IMR-90 (cell line): Measurements from ENCODE around the gene CDK6. TPM values are rescaled to one million over a fixed set of nuclear protein-coding genes. Genes with fewer than 3 reads are reported as not detected.

Source experiments
- ATAC-seq: fragments of 200-7000 bp; cut with Tn5 transposase; 2 replicates; pipeline ENCODE4 v1.9.1; 2020; ENCODE audit warnings: low read depth, mild to moderate bottlenecking, moderate library complexity
- BruUV-seq: library from RNA; stranded (reverse); fragments of 400-500 nt; replicated peaks from 2 replicates; lab custom pipeline; 2021; lab: Mats Ljungman, UMichigan
- CTCF ChIA-PET: fragments of 300-600 bp; formaldehyde crosslinking; extraction: SDS; loops from one replicate; lab custom pipeline; 2021; ENCODE audit warnings: antibody characterized with exemption; lab: Yijun Ruan, JAX
- POLR2A ChIA-PET: fragments of 300-600 bp; sonication (Branson Sonifier 250); formaldehyde crosslinking; loops from one replicate; lab custom pipeline; 2022; ENCODE audit warnings: antibody characterized with exemption; ENCODE audit not compliant: unreplicated experiment; lab: Charles Lee
- DNase-seq: peaks from one replicate; pipeline ENCODE4 v3.0.0; 2013
- H2AFZ ChIP-seq: replicated peaks from 2 replicates; pipeline ENCODE3; 2013; ENCODE audit warnings: low read length, mild to moderate bottlenecking; ENCODE audit not compliant: poor library complexity
- H2AK5ac ChIP-seq: 2 replicates; pipeline ENCODE4 v1.6.1; 2013; ENCODE audit warnings: low read depth, low read length, inconsistent platforms
- H2AK9ac ChIP-seq: replicated peaks from 2 replicates; pipeline ENCODE3; 2013; ENCODE audit warnings: mild to moderate bottlenecking, low read depth, low read length, moderate library complexity; ENCODE audit not compliant: poor library complexity
- H2BK120ac ChIP-seq: 2 replicates; pipeline ENCODE4 v1.6.1; 2013; ENCODE audit warnings: low read depth, low read length, inconsistent platforms
- H2BK15ac ChIP-seq: 3 replicates; pipeline ENCODE4 v1.6.1; 2013; ENCODE audit warnings: low read depth, low read length, inconsistent platforms
- H2BK20ac ChIP-seq: 2 replicates; pipeline ENCODE4 v1.6.1; 2013; ENCODE audit warnings: low read depth, mild to moderate bottlenecking, inconsistent platforms, low read length, moderate library complexity
- H2BK5ac ChIP-seq: 2 replicates; pipeline ENCODE4 v1.6.1; 2013; ENCODE audit warnings: mild to moderate bottlenecking, low read depth, low read length, inconsistent platforms; ENCODE audit not compliant: poor library complexity, severe bottlenecking
- H3K14ac ChIP-seq: replicated peaks from 2 replicates; pipeline ENCODE4 v1.6.1; 2013; ENCODE audit warnings: low read depth, low read length, inconsistent platforms
- H3K18ac ChIP-seq: 2 replicates; pipeline ENCODE4 v1.6.1; 2013; ENCODE audit warnings: low read depth, low read length, control low read depth
- H3K23ac ChIP-seq: 2 replicates; pipeline ENCODE4 v1.6.1; 2013; ENCODE audit warnings: low read depth, low read length, inconsistent platforms
- H3K27ac ChIP-seq: 2 replicates; pipeline ENCODE4 v1.5.1; 2013; ENCODE audit warnings: mild to moderate bottlenecking, control low read depth, low read length; ENCODE audit not compliant: insufficient read depth
- H3K27me3 ChIP-seq: 2 replicates; pipeline ENCODE4 v1.6.1; 2013; ENCODE audit warnings: low read length; ENCODE audit not compliant: control insufficient read depth, insufficient read depth
- H3K36me3 ChIP-seq: 2 replicates; pipeline ENCODE4 v1.6.1; 2013; ENCODE audit warnings: low read length, mixed read lengths; ENCODE audit not compliant: control insufficient read depth, insufficient read depth
- H3K4ac ChIP-seq: 2 replicates; pipeline ENCODE4 v1.6.1; 2013; ENCODE audit warnings: low read depth, low read length, inconsistent platforms
- H3K4me1 ChIP-seq: 2 replicates; pipeline ENCODE4 v1.6.1; 2013; ENCODE audit warnings: low read length, mixed read lengths; ENCODE audit not compliant: control insufficient read depth, insufficient read depth
- H3K4me2 ChIP-seq: 2 replicates; pipeline ENCODE4 v1.6.1; 2013; ENCODE audit warnings: low read depth, mild to moderate bottlenecking, control low read depth, low read length, moderate library complexity
- H3K4me3 ChIP-seq: 2 replicates; pipeline ENCODE4 v1.5.1; 2013; ENCODE audit warnings: low read depth, mild to moderate bottlenecking, control low read depth, low read length, moderate library complexity; ENCODE audit not compliant: insufficient read depth
- H3K56ac ChIP-seq: 2 replicates; pipeline ENCODE4 v1.6.1; 2013; ENCODE audit warnings: low read length, inconsistent platforms; ENCODE audit not compliant: insufficient read depth; ENCODE audit errors: extremely low read depth
- H3K79me1 ChIP-seq, 2 experiments: 2 replicates each; pipeline ENCODE4 v1.6.1; 2013; ENCODE audit warnings: low read length in 2 of 2, inconsistent platforms in 1 of 2, low read depth in 1 of 2
- H3K9ac ChIP-seq: 2 replicates; pipeline ENCODE4 v1.6.1; 2013; ENCODE audit warnings: low read depth, low read length, control low read depth
- H3K9me1 ChIP-seq: 2 replicates; pipeline ENCODE4 v1.6.1; 2013; ENCODE audit warnings: low read length, inconsistent platforms; ENCODE audit not compliant: insufficient read depth
- H3K9me3 ChIP-seq: 2 replicates; pipeline ENCODE4 v1.6.1; 2013; ENCODE audit warnings: low read length; ENCODE audit not compliant: control insufficient read depth, insufficient read depth
- H4K20me1 ChIP-seq: 2 replicates; pipeline ENCODE4 v1.6.1; 2013; ENCODE audit warnings: low read length, inconsistent platforms; ENCODE audit not compliant: insufficient read depth
- H4K5ac ChIP-seq: 2 replicates; pipeline ENCODE4 v1.6.1; 2013; ENCODE audit warnings: mild to moderate bottlenecking, low read depth, low read length, control low read depth
- H4K8ac ChIP-seq, 2 experiments: 2 replicates each; pipeline ENCODE4 v1.6.1; 2013; ENCODE audit warnings: low read depth in 2 of 2, low read length in 2 of 2, control low read depth in 1 of 2, inconsistent platforms in 1 of 2
- H4K91ac ChIP-seq: 2 replicates; pipeline ENCODE4 v1.6.1; 2013; ENCODE audit warnings: low read depth, low read length, inconsistent platforms; ENCODE audit not compliant: insufficient read depth
- CHD1 ChIP-seq: IDR thresholded peaks from 2 replicates; pipeline ENCODE4 v1.6.1; 2012; ENCODE audit warnings: low read depth, low read length, improper control_type of control experiment
- POLR2A ChIP-seq: IDR thresholded peaks from 2 replicates; pipeline ENCODE4 v1.6.1; 2012; ENCODE audit warnings: mild to moderate bottlenecking, low read depth, low read length
- RAD21 ChIP-seq: IDR thresholded peaks from 2 replicates; pipeline ENCODE4 v1.6.1; 2012; ENCODE audit warnings: low read length, improper control_type of control experiment
- RCOR1 ChIP-seq: IDR thresholded peaks from 2 replicates; pipeline ENCODE4 v1.6.1; 2012; ENCODE audit warnings: mild to moderate bottlenecking, low read length, improper control_type of control experiment; ENCODE audit not compliant: insufficient replicate concordance
- RFX5 ChIP-seq: IDR thresholded peaks from 2 replicates; pipeline ENCODE4 v1.8.0; 2012; ENCODE audit warnings: low read depth, mild to moderate bottlenecking, low read length, moderate library complexity
- SMC3 ChIP-seq: fragments of 150-350 bp; IDR thresholded peaks from 2 replicates; pipeline ENCODE4 v1.6.1; 2016; ENCODE audit warnings: low read depth, mild to moderate bottlenecking, antibody characterized with exemption, low read length, moderate library complexity
- WGBS, 2 experiments: methylation state at CpG; one replicate each; pipeline versions ENCODE4 v1.1.5 to v1.1.7; 2013; ENCODE audit warnings: missing lambda C conversion rate in 2 of 2; ENCODE audit not compliant: insufficient read length in 1 of 2; ENCODE audit errors: extremely low coverage in 2 of 2; 5-methylcytosine and 5-hydroxymethylcytosine counted together
- dilution Hi-C: fragments of 300-500 bp; cut with HindIII; formaldehyde crosslinking; loops from one replicate; pipeline ENCODE4 v1.14.3; 2018; ENCODE audit warnings: low sequenced_read_pairs; ENCODE audit not compliant: unreplicated experiment
- in situ Hi-C: fragments of 300-500 bp; cut with MboI; formaldehyde crosslinking; loops from 3 replicates; pipeline ENCODE4 v1.14.3; 2019; ENCODE audit warnings: low sequenced_read_pairs, inconsistent platforms, mixed read lengths
- intact Hi-C: fragments of 100-400 bp; cut with micrococcal nuclease; formaldehyde crosslinking; loops from 2 replicates; pipeline ENCODE4 v1.10.0; 2022
- polyA plus RNA-seq, 3 experiments: library from polyadenylated mRNA; depleted of rRNA; stranded (reverse); fragments of >200 nt; gene quantifications; 2 replicates each; pipeline ENCODE4 v1.2.3, GENCODE V29; 2012; ENCODE audit warnings: low replicate concordance in 1 of 3
- total RNA-seq: library from RNA; depleted of rRNA; stranded (reverse); fragments of >200 nt; gene quantifications from 2 replicates; pipeline ENCODE4 v1.2.3, GENCODE V29; 2012

CDK6 gene
- total and polyA plus RNA-seq, 2 of the 4 experiments (the other 2 are of a cell fraction): 21.5 to 195 TPM

DNA sequence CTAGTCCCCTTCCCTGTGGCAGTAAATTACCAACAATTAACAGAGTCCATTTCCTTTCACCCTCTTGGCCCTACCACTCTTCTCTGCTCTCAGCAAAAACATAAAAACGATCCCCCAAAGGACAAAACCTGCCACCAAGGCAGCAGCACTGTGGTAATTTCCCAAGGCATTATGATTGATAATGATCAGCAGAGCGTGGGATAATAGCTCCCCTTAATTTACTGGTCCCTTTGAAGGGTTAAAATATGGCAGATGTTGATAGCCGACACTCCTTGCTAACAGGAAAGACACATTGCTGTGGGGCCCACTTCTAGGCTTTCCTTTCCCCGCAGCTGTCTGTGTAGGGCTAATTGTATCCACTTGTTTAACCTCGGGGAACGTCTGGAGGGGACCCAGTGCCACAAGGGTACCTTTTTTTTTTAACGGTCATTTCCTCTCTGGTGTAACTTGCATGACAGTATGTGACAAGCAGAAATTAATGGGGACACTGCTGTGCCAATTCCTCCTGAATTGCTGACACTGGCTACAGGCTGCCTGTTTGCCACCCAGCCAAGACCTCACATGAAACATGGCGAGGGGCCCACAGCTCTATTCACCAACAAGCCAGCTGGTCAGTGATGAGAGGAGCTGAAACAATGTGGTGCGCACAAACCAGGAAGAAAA lies 81.3 kb downstream of the CDK6 start (continued):
- no peak for TF ChIP-seq RAD21
- no peak for TF ChIP-seq CHD1

DNA sequence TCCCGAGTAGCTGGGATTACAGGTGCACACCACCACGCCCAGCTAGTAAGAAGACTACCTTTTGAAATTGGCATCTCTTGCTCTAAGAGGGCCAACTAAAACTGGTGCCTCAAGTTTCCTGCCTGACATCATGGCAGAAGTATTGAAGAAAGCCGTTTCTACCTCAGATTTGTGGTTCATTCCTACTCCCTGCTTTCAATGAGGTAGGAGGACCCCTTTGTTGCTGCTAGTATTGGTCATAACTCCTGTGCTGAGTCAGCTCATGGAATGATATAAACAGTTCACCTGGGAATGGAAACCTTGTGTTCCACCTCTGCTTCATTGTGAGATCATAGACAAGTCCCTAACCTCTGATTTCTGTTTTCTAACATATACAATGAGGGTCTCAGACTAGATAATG lies 82.8 kb downstream of the CDK6 start:
- Histone ChIP-seq H3K9ac (no peak overlapping the region), H3K9me3 (no peaks in the 10 kb centered on the region), H3K4ac (peak overlapping the region; percentile 85), H3K4me3 (no peak overlapping the region), H2AK9ac (no peak overlapping the region), H3K27ac (peak overlapping the region; percentile 65), H3K14ac (peak overlapping the region; percentile 81), H4K20me1 (peaks cover 3% of the 10 kb centered on the region; the same call in 1 of the 2 replicates), H3K36me3 (peaks cover 4% of the 10 kb centered on the region; the same call in 1 of the 2 replicates), H3K56ac (no peak overlapping the region), H2BK20ac (peak overlapping the region; percentile 92), H3K9me1 (peaks cover 13% of the 10 kb centered on the region), H4K91ac (peak overlapping the region; percentile 69), H3K27me3 (no peaks in the 10 kb centered on the region), H3K4me1 (peaks cover 21% of the 10 kb centered on the region), H2BK15ac (peak overlapping the region; percentile 66; the same call in 2 of the 3 replicates), H4K8ac (peak overlapping the region; percentile 10 to 63; a peak in 3 of 4 replicates), H2BK5ac (peak overlapping the region; percentile 39), H3K23ac (peak overlapping the region; percentile 68), H2AFZ (no peak overlapping the region), H3K4me2 (no peak overlapping the region), H3K18ac (peak overlapping the region; percentile 30; the same call in 1 of the 2 replicates), H2AK5ac (peak overlapping the region; percentile 75), H2BK120ac (peak overlapping the region; percentile 71), H4K5ac (peak overlapping the region; percentile 4; the same call in 1 of the 2 replicates), H3K79me1 (peaks cover 19 to 57% of the 10 kb centered on the region in 2 experiments)
- CTCF ChIA-PET: no interaction called here
- DNase-seq (peak; percentile 39), ATAC-seq (no peak)
- in situ Hi-C loops (no loop called here), dilution Hi-C loops (no loop called here), intact Hi-C loops (loop anchor here (2.0 to 5.0 kb wide), 4 partner anchors 21 to 131 kb away; no protein-coding TSS in a partner anchor)
- POLR2A ChIA-PET: no interaction called here
- 100% methylated on average over 1 of the region's 3 CpGs; no CpG with 5 or more reads in 1 of the 2 experiments for WGBS, 2 experiments
- TF ChIP-seq RCOR1 (no peak), RFX5 (no peak), SMC3 (no peak), POLR2A (no peak)
- BruUV-seq: no TSS peak
